NCI-H510A treated with DMSO at 0.1 percent for 48 hours (cell line): Measurements from ENCODE around the gene PDLIM4.

Source experiments
- DNase-seq: peaks from one replicate; lab custom pipeline; 2025; lab: John Stamatoyannopoulos, UW

Gene PDLIM4

GRCh38 chr5:132253452-132254320 is 3.8 kb upstream of the PDLIM4 start:
- peak; percentile 12 for DNase-seq

GRCh38 chr5:132254321-132254977 is 3.0 kb upstream of the PDLIM4 start:
- DNase-seq: no peak

- DNase-seq: no peak
Observed at GRCh38 chr5:132256086-132256782, 1.3 kb upstream of the PDLIM4 start.

- no peak for DNase-seq
Observed at GRCh38 chr5:132256783-132257130, 739 bp upstream of the PDLIM4 start.

GRCh38 chr5:132258102-132259068 is 889 bp downstream of the PDLIM4 start:
- no peak for DNase-seq

- DNase-seq: no peak
Observed at GRCh38 chr5:132259069-132259851, 1.8 kb downstream of the PDLIM4 start.

GRCh38 chr5:132260051-132260450 is 2.6 kb downstream of the PDLIM4 start:
- no peak for DNase-seq

- no peak for DNase-seq
Observed at GRCh38 chr5:132260714-132261551, 3.4 kb downstream of the PDLIM4 start.

GRCh38 chr5:132261881-132262845 is 4.7 kb downstream of the PDLIM4 start:
- DNase-seq: no peak

- DNase-seq: no peak
Observed at GRCh38 chr5:132262882-132263547, 5.5 kb downstream of the PDLIM4 start.

- no peak for DNase-seq
Observed at GRCh38 chr5:132263548-132264261, 6.2 kb downstream of the PDLIM4 start.

- DNase-seq: no peak
Observed at GRCh38 chr5:132264546-132265335, 7.2 kb downstream of the PDLIM4 start.

GRCh38 chr5:132265336-132266030 is 8.0 kb downstream of the PDLIM4 start:
- DNase-seq: no peak

- DNase-seq: no peak
Observed at GRCh38 chr5:132266031-132266835, 8.7 kb downstream of the PDLIM4 start.

GRCh38 chr5:132266836-132267160 is 9.3 kb downstream of the PDLIM4 start:
- no peak for DNase-seq
